A549 treated with RU486 at 1 μM for 4 hours (cell line): ENCODE results near the gene ZNF677. TPM values are rescaled to one million over a fixed set of nuclear protein-coding genes. Genes with fewer than 3 reads are reported as not detected.

Experiments
- total RNA-seq: library from RNA; stranded (reverse); fragments of 200-300 nt; extraction: Qiagen RNA extraction; gene quantifications from 5 replicates; pipeline ENCODE4 v1.2.3, GENCODE V29; 2022; ENCODE audit warnings: low read depth

ZNF677 gene
- not detected in 5 replicates for total RNA-seq

DNA sequence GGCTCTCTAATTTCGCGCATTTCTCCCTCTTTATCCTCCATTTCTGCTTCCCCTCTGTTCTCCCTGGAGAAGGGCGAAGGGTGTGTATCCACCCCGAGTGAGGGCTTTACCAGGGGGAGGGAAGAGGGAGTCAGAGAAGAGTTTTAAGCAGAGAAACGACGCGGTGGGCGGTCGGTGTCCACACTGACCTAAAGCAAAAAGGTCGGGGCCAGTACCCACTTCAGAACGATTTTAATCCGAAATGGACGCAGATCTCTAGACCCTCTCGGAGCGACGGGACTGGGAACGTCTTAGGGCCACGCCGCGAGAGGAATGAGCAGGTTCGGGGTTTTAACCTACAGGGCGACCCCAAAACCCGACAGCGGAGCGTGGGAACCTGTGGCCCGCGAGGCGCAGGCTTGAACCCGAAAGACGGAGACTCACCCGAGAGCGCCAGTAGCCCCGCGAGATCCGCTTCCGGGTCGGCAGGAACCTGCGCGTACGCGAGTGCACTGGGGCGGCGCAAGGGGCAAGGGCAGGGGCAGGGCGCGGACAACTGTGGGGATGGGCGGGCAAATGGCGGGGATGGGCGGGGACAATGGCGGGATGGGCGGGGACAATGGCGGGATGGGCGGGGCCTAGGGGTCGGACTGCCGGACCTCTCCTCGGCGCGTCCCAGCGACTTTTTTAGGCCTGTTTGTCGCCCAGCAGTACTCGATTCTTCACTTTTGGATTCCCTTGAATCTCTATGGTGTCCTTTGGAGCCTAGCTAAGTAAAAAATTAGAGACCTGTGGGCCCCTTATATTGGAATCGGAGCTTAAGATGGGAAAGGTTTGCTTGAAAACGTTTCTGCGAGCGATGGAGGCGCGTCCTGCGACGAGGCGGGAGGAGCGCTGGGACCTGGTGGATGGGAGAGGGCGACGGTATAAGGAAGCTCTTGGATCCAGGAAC, at the start of gene ZNF677:
Gene ZNF677 (minus strand): TSS at position 463 of the 931 bp plus-strand sequence. CDS start 3,323 bp downstream, outside the sequence.

DNA sequence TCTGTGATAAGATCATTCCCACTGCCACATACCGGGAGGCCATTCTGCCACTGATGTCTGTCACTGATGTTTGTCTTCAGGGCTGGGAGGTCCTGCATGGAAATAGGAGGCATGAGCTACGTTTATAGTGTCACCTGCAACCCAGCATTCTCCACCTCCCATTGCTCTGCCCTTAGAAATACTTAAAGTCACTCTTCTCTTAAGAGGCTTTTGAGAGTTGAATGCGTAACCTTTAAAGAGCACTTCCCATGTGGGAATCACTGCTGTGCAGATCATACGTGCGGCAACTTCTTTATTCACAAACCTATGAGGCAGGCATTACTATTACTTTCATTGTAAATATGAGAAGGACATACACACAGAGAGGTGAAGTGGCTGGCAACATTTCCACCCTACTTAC, 12.9 kb upstream of the ZNF677 start, which contains the start of gene VN1R4:
Gene VN1R4 (minus strand): TSS at position 101 of the 400 bp plus-strand sequence. CDS start 58 bp downstream, at position 43.

DNA sequence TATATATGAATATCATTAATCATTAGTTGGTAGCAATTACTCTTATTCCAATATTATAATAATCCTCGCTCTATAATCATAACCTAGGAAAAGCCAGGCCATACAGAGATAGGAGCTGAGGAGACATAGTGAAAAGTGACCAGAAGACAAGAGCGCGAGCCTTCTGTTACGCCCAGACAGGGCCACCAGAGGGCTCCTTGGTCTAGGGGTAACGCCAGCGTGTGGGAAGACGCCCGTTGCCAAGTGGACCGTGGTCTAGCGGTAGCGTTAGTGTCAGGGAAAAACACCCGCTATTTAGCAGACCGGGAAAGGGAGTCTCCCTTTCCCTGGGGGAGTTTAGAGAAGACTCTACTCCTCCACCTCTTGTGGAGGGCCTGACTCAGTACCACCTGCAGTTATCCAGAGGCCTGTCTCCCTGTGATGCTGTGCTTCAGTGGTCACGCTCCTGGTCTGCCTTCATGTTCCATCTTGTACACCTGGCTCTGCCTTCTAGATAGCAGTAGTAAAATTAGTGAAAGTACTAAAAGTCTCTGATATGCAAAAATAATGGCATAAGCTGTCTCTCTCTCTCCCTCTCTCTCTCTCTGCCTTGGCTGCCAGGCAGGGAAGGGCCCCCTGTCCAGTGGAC, 3.2 kb upstream of the ZNF677 start, which contains the start of gene VN1R2:
Gene VN1R2 (plus strand): TSS at position 578 of the 628 bp plus-strand sequence. CDS start 84 bp downstream, outside the sequence.

DNA sequence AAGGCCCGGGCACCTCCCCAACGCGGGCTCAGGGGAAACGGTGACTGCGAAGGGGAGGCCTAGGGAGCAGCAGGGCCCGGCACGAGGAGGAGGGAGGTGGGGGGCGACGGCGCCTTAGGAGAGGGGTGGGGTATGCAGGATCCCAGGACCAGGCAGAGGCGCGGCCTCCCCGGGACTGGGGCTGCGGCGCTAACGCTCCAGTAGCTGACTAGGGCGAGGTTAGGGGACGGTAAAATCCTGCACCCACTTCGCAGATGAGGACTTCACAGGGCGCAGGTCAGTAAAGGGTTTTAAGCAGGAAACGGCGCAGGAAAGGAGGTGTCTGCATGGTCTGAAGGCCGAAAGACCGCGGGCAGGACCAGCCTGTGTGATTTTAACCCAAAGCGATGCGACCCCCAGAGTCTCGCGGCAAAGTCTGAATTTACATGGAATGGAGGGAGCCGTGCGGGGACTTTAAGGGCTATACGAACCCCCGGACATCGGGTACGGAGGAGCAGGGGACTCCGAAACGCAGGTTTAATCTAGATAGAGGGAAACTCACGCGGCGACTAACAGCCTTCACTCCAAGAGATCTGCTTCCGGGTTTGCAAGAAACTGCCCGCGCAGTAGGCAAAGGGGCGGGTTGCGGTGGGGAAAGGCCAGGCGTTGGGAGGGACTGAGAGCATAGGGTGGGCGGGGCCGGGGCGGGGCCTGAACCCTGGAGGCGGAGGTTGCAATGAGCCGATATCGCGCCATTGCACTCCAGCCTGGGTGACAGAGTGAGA, 61.7 kb downstream of the ZNF677 start, which contains the start of gene ZNF665:
Gene ZNF665 (minus strand): TSS at position 588 of the 764 bp plus-strand sequence. CDS start 10,460 bp downstream, outside the sequence.

Other genes starting within 250 kb of the ZNF677 start
- gene ERVV-1, start 241.0 kb downstream of the ZNF677 start, total RNA-seq, result not detected in 5 replicates
- not detected in 5 replicates for gene ERVV-2, start 210.1 kb downstream of the ZNF677 start, total RNA-seq
- gene ZNF160, start 151.5 kb downstream of the ZNF677 start, total RNA-seq, result 5.7 to 9.0 TPM (median 7.9 TPM) in 5 replicates
- not detected in 5 replicates for gene ZNF415, start 122.0 kb downstream of the ZNF677 start, total RNA-seq
- gene ZNF347, start 95.8 kb downstream of the ZNF677 start, total RNA-seq, result not detected in 5 replicates
- gene ZNF665, start 61.5 kb downstream of the ZNF677 start, total RNA-seq, result not detected in 5 replicates
- gene VN1R2, start 3.4 kb upstream of the ZNF677 start, total RNA-seq, result not detected in 5 replicates
- gene VN1R4, start 12.8 kb upstream of the ZNF677 start, total RNA-seq, result not detected in 5 replicates
- 1.5 to 4.4 TPM (median 3.7 TPM) in 5 replicates for gene ZNF845, start 78.9 kb upstream of the ZNF677 start, total RNA-seq
- 0.31 to 0.42 TPM (median 0.39 TPM) in 5 replicates for gene ZNF525, start 110.8 kb upstream of the ZNF677 start, total RNA-seq
- gene ZNF765, start 140.3 kb upstream of the ZNF677 start, total RNA-seq, result 2.1 to 5.3 TPM (median 3.8 TPM) in 5 replicates
- 7.6 to 8.1 TPM (median 7.7 TPM) in 5 replicates for gene ZNF761, start 177.1 kb upstream of the ZNF677 start, total RNA-seq
- gene ZNF813, start 212.9 kb upstream of the ZNF677 start, total RNA-seq, result 0.13 to 0.37 TPM (median 0.22 TPM) in 5 replicates